NCI-H510A treated with DMSO at 0.1 percent for 48 hours (cell line): ENCODE data around the gene DPYSL5.
A peak's percentile ranks its signal among the peaks of the same experiment; 100 is the strongest.
"Not testable (repeated sequence)": the region's sequence is repeated elsewhere in the genome, so short reads cannot be mapped to it uniquely, and the experiment has no call there.

Experiments
- DNase-seq: peaks from one replicate; lab custom pipeline; 2025; lab: John Stamatoyannopoulos, UW

DPYSL5 gene

GRCh38 chr2:26903676-26904075 lies 55.7 kb downstream of the DPYSL5 start:
- no peak for DNase-seq

GRCh38 chr2:26904839-26905238 lies 56.9 kb downstream of the DPYSL5 start:
- no peak for DNase-seq

GRCh38 chr2:26905341-26906198 lies 57.6 kb downstream of the DPYSL5 start:
- no peak for DNase-seq

- DNase-seq = no peak
Measured at GRCh38 chr2:26907416-26907815, 59.5 kb downstream of the DPYSL5 start.

- no peak for DNase-seq
Measured at GRCh38 chr2:26910176-26910575, 62.2 kb downstream of the DPYSL5 start.

- DNase-seq = no peak
Measured at GRCh38 chr2:26911911-26912861, 64.3 kb downstream of the DPYSL5 start.

- DNase-seq = no peak
Measured at GRCh38 chr2:26913606-26913998, 65.7 kb downstream of the DPYSL5 start.

GRCh38 chr2:26913999-26914658 lies 66.2 kb downstream of the DPYSL5 start:
- DNase-seq = no peak

- no peak for DNase-seq
Measured at GRCh38 chr2:26914659-26915310, 66.9 kb downstream of the DPYSL5 start.

GRCh38 chr2:26915316-26915715 lies 67.4 kb downstream of the DPYSL5 start:
- no peak for DNase-seq

- no peak for DNase-seq
Measured at GRCh38 chr2:26916128-26916692, 68.3 kb downstream of the DPYSL5 start.

- no peak for DNase-seq
Measured at GRCh38 chr2:26917135-26917836, 69.4 kb downstream of the DPYSL5 start.

- DNase-seq = no peak
Measured at GRCh38 chr2:26921323-26921722, 73.4 kb downstream of the DPYSL5 start.

- peak; percentile 55 for DNase-seq
Measured at GRCh38 chr2:26922405-26923188, 74.7 kb downstream of the DPYSL5 start.

GRCh38 chr2:26923189-26923466 lies 75.2 kb downstream of the DPYSL5 start:
- not testable (repeated sequence) for DNase-seq

- DNase-seq = no peak
Measured at GRCh38 chr2:26924731-26925099, 76.8 kb downstream of the DPYSL5 start.

- DNase-seq = no peak
Measured at GRCh38 chr2:26925100-26925791, 77.3 kb downstream of the DPYSL5 start.

GRCh38 chr2:26927221-26927620 lies 79.3 kb downstream of the DPYSL5 start:
- no peak for DNase-seq

GRCh38 chr2:26932974-26933373 lies 85.0 kb downstream of the DPYSL5 start:
- DNase-seq = no peak
